HL-60 (cell line): ENCODE data around the gene TMED4.

Experiments used
- DNase-seq, 2 experiments: peaks; one replicate each; pipeline ENCODE4 v3.0.0-alpha.2; 2010 to 2020; ENCODE audit warnings: low read depth in 1 of 2, low spot score in 1 of 2
- H3K27ac ChIP-seq: fragments of 250-450 bp; sonication (Bioruptor Pico); replicated peaks from 2 replicates; pipeline ENCODE4 v1.5.1; 2020; ENCODE audit warnings: mild to moderate bottlenecking, moderate library complexity
- H3K27me3 ChIP-seq: fragments of 250-450 bp; sonication (Bioruptor Pico); 2 replicates; pipeline ENCODE4 v1.5.1; 2021; ENCODE audit warnings: mild to moderate bottlenecking, moderate library complexity; ENCODE audit not compliant: insufficient read depth, poor library complexity, severe bottlenecking
- H3K4me3 ChIP-seq: replicated peaks from 2 replicates; pipeline ENCODE4 v1.5.1; 2011; ENCODE audit warnings: mild to moderate bottlenecking, control low read depth, low read length; ENCODE audit not compliant: insufficient read depth
- CTCF ChIP-seq: IDR thresholded peaks from one replicate; pipeline ENCODE4 v1.5.1; 2011; ENCODE audit warnings: low read length, control low read depth, inconsistent platforms; ENCODE audit not compliant: insufficient read depth
- GABPA ChIP-seq: IDR thresholded peaks from 2 replicates; pipeline ENCODE4 v1.6.1; 2012; ENCODE audit warnings: low read depth
- POLR2AphosphoS5 ChIP-seq: IDR thresholded peaks from 2 replicates; pipeline ENCODE4 v1.6.1; 2012; ENCODE audit warnings: low read depth
- REST ChIP-seq: IDR thresholded peaks from 2 replicates; pipeline ENCODE4 v1.6.1; 2012; ENCODE audit warnings: low read depth; ENCODE audit not compliant: insufficient replicate concordance
- SPI1 ChIP-seq: IDR thresholded peaks from 2 replicates; pipeline ENCODE4 v1.6.1; 2012; ENCODE audit warnings: low read depth, mild to moderate bottlenecking, borderline replicate concordance

Gene TMED4

GRCh38 chr7:44536090-44536489 lies 45.9 kb downstream of the TMED4 start:
- H3K4me3 ChIP-seq = no peak overlapping the region
- TF ChIP-seq CTCF = no peak
- no peak for TF ChIP-seq SPI1
- TF ChIP-seq GABPA = no peak
- TF ChIP-seq POLR2AphosphoS5 = no peak
- no peak for TF ChIP-seq REST
- no peaks in the 10 kb centered on the region for H3K27me3 ChIP-seq
- H3K27ac ChIP-seq = no peak overlapping the region
- DNase-seq = no peak

- H3K27ac ChIP-seq = no peak overlapping the region
- H3K27me3 ChIP-seq = no peaks in the 10 kb centered on the region
- H3K4me3 ChIP-seq = no peak overlapping the region
- TF ChIP-seq SPI1 (no peak), GABPA (no peak), CTCF (no peak), POLR2AphosphoS5 (no peak), REST (no peak)
- DNase-seq = no peak
Observed at GRCh38 chr7:44535348-44536064, 46.5 kb downstream of the TMED4 start.

- H3K4me3 ChIP-seq = no peak overlapping the region
- no peak for TF ChIP-seq SPI1
- TF ChIP-seq CTCF = peak; percentile 75
- no peak overlapping the region for H3K27ac ChIP-seq
- no peaks in the 10 kb centered on the region for H3K27me3 ChIP-seq
- peak; percentile 20 to 47 for DNase-seq
Observed at GRCh38 chr7:44534501-44534900, 47.5 kb downstream of the TMED4 start.

- no peak overlapping the region for H3K27ac ChIP-seq
- no peak for DNase-seq
- no peak overlapping the region for H3K4me3 ChIP-seq
- TF ChIP-seq REST = no peak
- TF ChIP-seq POLR2AphosphoS5 = no peak
- no peak for TF ChIP-seq CTCF
- no peak for TF ChIP-seq SPI1
- no peak for TF ChIP-seq GABPA
- no peaks in the 10 kb centered on the region for H3K27me3 ChIP-seq
Observed at GRCh38 chr7:44534087-44534486, 47.9 kb downstream of the TMED4 start.
